Right ventricle myocardium inferior (tissue), 1 donor: ENCODE results near the gene ZFYVE28. TPM values are rescaled to one million over a fixed set of nuclear protein-coding genes. Genes with fewer than 3 reads are reported as not detected.

Experiments
- ATAC-seq: fragments of 200-7000 bp; cut with Tn5 transposase; one replicate; pipeline ENCODE4 v1.9.1; 2020; ENCODE audit warnings: mild to moderate bottlenecking, moderate library complexity
- DNase-seq: peaks from one replicate; pipeline ENCODE4 v3.0.0; 2021; ENCODE audit errors: missing footprints
- intact Hi-C: fragments of 100-400 bp; cut with DNase I; formaldehyde crosslinking; loops from one replicate; pipeline ENCODE4 v1.11.0; 2022
- total RNA-seq: library from RNA; stranded (reverse); fragmentation: NEBNext Ultra II Directional; extraction: Animal tissue kit (Norgen Biotek cat#: 25700); gene quantifications from one replicate; pipeline ENCODE4 v1.2.1, GENCODE V29; 2021
- donor health status: DM: no; HTN: yes; CAD: no; lungs with severe emphysema.

ZFYVE28 gene
- total RNA-seq, 1 donor from 2014 or later, result 6.5 TPM

DNA sequence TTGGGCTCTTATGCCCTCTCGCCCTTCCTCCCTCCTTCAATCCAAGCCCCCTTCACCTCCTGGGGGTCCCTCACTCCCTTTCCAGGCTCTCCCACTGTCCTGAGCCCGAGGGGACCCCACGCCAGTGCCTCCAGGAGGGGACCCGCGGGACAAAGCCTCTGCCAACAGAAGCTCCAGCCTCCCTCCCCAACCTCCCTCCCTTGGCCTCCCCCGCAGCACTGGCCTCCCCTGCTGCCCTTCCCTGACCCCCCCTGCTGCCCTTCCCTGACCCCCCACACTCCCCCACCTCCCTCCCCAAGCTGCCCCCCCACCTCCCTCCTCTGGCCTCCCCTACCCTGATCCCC is 85.5 kb downstream of the ZFYVE28 start:
- ATAC-seq (no peak), DNase-seq (no peak)
- intact Hi-C loops, result no loop called here

GRCh38 chr4:2332201-2332975 is 86.1 kb downstream of the ZFYVE28 start:
- DNase-seq, result no peak
- intact Hi-C loops, result no loop called here
- ATAC-seq, result no peak

DNA sequence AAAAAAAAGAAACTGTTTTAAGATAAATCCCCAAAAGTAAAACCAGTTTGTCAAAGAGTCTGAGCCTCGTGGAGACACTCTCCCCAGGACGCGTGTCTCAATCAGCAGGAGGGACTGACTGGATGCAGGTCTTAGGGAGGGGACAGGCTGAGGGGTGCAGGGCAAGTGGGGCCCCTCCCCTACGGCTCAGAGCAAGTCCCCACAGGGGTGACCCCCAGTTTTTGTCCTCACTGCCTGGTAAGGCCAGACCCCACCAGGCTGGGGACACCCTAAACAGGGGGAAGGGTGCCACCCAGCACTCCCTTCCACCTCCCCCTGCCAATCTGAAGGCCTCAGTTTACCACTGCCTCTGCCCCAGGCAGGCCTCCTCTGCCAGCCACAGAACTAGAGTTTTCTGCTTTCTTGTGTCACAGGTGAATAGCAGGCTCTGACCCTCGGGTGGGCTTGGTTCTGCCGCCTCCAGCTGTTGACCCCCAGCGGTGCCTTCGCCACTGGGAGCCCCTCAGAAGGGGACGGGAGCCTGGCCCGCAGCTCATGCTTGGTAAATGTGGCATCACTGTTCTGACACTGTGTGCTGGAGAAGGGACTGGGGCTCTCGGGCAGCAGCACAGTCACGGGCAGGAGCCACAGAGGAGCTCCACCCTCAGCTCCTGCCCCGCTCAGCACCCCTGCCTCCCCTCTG is 86.8 kb downstream of the ZFYVE28 start:
- ATAC-seq (no peak), DNase-seq (no peak)
- intact Hi-C loops, result no loop called here

DNA sequence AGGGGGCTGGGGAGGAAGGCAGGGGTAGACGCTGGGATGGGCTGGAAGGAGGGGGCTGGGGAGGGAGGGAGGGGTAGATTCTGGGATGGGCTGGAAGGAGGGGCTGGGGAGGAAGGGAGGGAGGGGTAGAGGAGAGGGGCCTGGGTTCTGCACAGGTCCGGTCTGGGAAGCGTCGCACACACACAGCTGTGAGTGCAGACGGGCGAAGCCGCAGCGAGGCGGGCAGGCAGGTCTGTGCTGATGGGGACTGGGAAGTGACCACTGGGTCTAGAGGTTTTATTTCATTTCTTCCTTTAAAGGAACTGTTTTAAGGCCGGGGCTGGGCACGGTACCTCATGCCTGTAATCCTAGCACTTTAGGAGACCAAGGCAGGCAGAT is 87.4 kb downstream of the ZFYVE28 start:
- intact Hi-C loops, result no loop called here
- DNase-seq (no peak), ATAC-seq (no peak)

DNA sequence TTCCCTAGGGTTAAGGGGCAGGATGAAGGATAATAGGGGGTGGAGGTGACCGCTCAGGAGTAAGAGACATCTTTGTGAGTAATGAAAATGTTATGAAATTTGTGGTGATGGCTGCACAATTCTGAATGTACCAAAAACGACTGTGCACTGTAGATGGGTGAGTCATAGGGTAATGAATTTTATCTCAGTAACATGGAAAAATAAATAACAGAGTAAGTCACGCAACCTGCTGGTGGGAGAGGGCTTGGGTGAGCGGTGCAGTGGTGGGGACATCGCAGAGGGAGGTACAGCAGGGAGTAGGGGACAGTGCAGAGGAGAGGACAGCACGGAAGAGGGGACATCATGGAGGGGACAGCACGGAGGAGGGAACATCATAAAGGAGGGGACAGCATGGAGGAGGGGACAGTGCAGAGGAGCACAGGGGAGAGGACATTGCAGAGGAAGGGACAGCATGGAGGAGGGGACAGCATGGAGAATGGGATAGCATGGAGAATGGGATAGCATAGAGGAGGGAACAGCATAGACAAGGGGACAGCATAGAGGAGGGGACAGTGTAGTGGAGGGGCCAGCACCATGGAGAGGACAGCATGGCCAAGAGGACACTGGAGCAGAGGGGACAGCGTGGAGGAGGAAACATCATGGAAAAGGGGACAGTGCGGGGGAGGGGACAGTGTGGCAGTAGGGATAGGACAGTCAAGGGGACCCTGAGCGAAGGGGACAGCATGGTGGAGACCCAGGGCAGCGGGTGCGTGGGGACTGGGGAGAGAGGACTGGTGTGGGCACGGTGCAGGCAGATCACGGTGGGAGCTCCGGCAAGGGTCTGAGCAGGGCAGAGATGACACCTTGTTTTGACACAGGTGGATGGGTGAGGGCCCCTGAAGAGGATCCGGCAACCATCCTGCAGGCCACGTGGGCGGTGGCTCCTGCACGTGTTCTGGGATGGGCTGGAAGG is 88.1 kb downstream of the ZFYVE28 start:
- ATAC-seq, result no peak
- intact Hi-C loops, result no loop called here
- DNase-seq, result no peak

- DNase-seq (no peak), ATAC-seq (no peak)
- intact Hi-C loops, result no loop called here
Measured at GRCh38 chr4:2327579-2327978, 90.9 kb downstream of the ZFYVE28 start.

DNA sequence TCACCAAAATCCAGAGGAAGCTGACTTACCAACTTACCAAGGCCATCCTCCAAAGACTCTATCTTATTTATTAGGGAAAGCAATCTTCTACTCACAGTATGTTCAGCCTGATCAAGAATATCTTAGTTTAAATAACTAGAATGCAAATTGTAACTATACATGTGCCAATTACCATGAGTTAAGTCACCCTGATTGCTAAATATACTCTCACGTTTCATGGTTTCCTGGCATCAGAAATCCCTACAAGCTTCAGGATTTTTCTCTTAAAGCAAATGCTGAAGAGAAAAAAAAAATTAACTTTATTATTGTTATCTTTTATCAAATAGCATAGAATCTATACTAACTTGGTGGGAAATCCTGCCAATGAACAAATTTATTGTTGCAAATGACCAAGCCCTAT is 93.6 kb downstream of the ZFYVE28 start:
- DNase-seq, result no peak
- no peak for ATAC-seq
- intact Hi-C loops, result no loop called here

DNA sequence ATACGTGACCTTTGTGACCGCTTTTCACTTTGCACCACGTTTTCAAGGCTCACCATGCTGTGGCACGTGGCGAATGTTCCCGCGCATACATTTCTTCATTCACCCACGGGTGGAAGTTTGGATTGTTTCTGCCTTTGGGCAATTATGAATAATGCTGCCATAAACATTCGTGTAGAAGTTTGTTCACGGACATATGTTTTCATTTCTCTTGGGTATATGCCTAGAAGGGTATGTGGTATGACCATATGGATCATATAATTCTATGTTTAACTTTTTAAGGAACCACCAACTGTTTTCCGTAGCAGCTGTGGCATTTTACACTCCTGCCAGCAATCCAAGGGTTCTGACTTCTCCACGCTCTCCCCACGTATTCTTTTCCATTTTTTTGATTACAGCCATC is 95.6 kb downstream of the ZFYVE28 start:
- DNase-seq (no peak), ATAC-seq (no peak)
- intact Hi-C loops, result no loop called here

DNA sequence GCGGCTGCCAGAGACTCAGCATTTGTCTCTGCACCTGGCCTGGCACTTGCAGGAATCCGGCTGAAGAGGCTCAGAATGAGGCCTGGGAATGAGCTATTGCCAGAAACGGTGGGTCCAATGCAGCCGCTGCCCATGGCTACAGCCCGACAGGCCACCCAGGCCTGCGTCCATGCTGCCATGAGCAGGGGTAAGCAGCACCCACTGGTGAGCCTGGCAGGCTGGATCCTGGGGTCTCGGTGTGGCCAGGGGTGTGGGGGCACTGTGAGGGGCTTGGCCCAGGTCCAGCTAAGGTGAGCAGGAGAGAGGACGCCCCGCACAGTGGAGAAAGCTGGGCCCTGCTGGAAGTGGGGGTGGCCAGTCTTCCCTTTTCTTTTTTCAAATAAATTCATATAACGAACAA is 96.2 kb downstream of the ZFYVE28 start:
- intact Hi-C loops, result no loop called here
- DNase-seq (no peak), ATAC-seq (no peak)

DNA sequence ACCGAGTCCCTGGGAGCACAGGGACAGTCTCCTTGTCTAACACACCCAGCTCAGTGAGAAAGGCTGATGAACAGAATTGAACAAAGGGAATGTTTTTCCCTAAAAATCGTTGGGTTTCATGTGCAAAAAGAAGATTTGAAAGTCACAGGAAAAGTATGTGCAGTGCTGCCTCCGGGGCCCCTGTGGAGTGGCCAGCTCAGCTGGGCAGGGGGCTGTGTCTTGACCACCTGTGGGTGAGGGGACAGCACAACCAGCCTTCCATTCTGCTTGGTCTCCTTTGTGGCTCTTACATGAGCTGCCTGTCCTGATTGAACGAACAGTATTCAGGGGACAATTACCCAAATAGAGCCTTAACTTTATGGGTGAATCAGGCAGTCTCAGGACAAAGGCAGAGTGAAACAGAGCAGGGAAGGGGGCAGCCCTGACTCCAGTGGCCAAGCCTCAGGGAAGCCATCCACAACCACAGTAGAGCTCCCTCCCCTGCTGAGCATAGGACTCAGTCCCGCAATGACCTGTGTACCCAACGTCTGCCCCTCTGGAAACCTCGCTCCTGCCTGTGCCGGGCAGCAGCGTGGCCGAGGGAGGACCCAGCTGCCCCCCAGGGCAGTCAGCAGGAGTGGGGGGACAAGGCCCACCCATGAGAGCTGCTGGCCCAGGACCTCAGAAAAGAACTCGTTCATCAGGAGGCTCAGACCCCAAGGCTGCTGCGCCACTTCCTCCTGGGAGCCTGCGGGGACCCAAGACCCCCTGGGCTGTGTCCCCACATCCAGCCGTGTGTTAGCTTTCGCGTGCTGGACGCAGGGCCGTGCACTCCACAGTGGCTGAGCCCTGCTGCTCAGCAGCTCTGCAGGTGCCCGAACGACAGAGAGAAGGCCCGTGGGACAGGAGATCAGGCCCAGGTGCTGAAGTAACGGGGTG is 96.9 kb downstream of the ZFYVE28 start:
- intact Hi-C loops, result no loop called here
- ATAC-seq, result no peak
- no peak for DNase-seq

DNA sequence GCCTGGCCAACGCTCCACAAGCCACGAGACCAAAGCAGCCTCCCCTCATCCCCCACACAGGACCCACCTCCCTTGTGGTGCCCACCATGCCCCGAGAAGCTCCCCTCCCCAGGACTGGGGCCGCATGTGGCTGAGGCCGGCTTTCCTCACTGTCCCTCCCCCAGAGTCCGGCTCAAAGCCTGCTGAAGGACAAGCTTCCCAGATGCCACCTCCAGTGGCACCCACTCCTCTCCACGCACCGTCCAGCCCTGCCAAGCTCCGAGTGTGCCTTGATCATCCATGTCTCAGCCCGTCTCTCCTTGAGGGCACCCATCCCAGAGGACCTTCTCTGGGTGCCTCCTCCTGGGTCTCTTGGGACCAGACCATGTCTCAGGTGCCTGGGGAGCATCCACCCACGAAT is 97.7 kb downstream of the ZFYVE28 start:
- DNase-seq (no peak), ATAC-seq (no peak)
- intact Hi-C loops, result no loop called here

- ATAC-seq (no peak), DNase-seq (no peak)
- intact Hi-C loops, result no loop called here
Measured at GRCh38 chr4:2320152-2320551, 98.3 kb downstream of the ZFYVE28 start.

DNA sequence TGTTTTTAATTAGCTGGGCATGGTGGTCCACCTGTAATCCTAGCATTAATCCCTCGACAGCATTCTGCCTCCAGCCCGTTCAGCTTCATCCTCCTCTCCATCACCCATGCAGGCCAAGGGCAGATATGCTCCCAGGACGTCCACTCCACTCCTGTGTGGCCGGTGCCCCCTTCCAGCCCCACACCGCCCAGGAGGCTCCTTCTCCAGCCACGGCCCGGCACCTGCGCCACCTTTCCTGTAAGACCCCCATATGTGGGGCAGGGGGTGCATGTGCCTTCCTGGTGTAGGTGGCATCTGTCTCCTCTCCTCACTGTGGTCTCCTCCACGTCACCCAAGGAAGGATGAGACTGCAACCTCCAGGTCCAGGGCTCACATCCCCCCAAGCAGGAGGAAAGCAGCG is 99.6 kb downstream of the ZFYVE28 start:
- ATAC-seq (no peak), DNase-seq (no peak)
- intact Hi-C loops, result no loop called here

GRCh38 chr4:2318476-2318875 is 100.0 kb downstream of the ZFYVE28 start:
- ATAC-seq (no peak), DNase-seq (no peak)
- intact Hi-C loops, result no loop called here

- ATAC-seq, result no peak
- intact Hi-C loops, result no loop called here
- no peak for DNase-seq
Measured at GRCh38 chr4:2313366-2313765, 105.1 kb downstream of the ZFYVE28 start.

GRCh38 chr4:2306773-2307410 is 111.6 kb downstream of the ZFYVE28 start:
- ATAC-seq, result no peak
- intact Hi-C loops, result no loop called here
- no peak for DNase-seq

GRCh38 chr4:2305766-2306501 is 112.5 kb downstream of the ZFYVE28 start:
- ATAC-seq (no peak), DNase-seq (no peak)
- intact Hi-C loops, result no loop called here
